G401 (cell line): ENCODE data around the gene KIF1A. TPM values are rescaled to one million over a fixed set of nuclear protein-coding genes. Genes with fewer than 3 reads are reported as not detected.

ENCODE experiments used
- DNase-seq: peaks from one replicate; pipeline ENCODE4 v3.0.0-alpha.2; 2015; ENCODE audit warnings: low spot score
- in situ Hi-C: cut with HindIII; loops from 2 replicates; pipeline ENCODE4 v1.10.0; 2016; ENCODE audit warnings: low sequenced_read_pairs, mixed read lengths
- total RNA-seq: library from RNA; depleted of rRNA; stranded (reverse); fragments of >200 nt; shearing (Covaris generic); gene quantifications from 2 replicates; pipeline ENCODE4 v1.2.3, GENCODE V29; 2014

The KIF1A gene
- total RNA-seq, 1 experiment from 2014 or later: 24.9 TPM

GRCh38 chr2:240730501-240731177 lies 89.4 kb downstream of the KIF1A start:
- in situ Hi-C loops: no loop called here
- peak; percentile 37 for DNase-seq

GRCh38 chr2:240728827-240729226 lies 91.2 kb downstream of the KIF1A start:
- in situ Hi-C loops: no loop called here

GRCh38 chr2:240728361-240728760 lies 91.7 kb downstream of the KIF1A start:
- no peak for DNase-seq
- in situ Hi-C loops: no loop called here

More at GRCh38 chr2:240728827-240729226, 91.2 kb downstream of the KIF1A start:
- DNase-seq: no peak

- in situ Hi-C loops: no loop called here
- no peak for DNase-seq
These were observed 92.1 kb downstream of the KIF1A start for GRCh38 chr2:240727913-240728312.

GRCh38 chr2:240727439-240727838 lies 92.6 kb downstream of the KIF1A start:
- DNase-seq: no peak
- in situ Hi-C loops: no loop called here

- DNase-seq: no peak
- in situ Hi-C loops: no loop called here
These were observed 93.1 kb downstream of the KIF1A start for GRCh38 chr2:240726876-240727275.

- no peak for DNase-seq
- in situ Hi-C loops: no loop called here
These were observed 94.3 kb downstream of the KIF1A start for GRCh38 chr2:240725671-240726070.

GRCh38 chr2:240725266-240725665 lies 94.8 kb downstream of the KIF1A start:
- in situ Hi-C loops: no loop called here

GRCh38 chr2:240724431-240724830 lies 95.6 kb downstream of the KIF1A start:
- in situ Hi-C loops: no loop called here
- DNase-seq: no peak

More at GRCh38 chr2:240725266-240725665, 94.8 kb downstream of the KIF1A start:
- no peak for DNase-seq

- in situ Hi-C loops: no loop called here
These were observed 96.2 kb downstream of the KIF1A start for GRCh38 chr2:240723851-240724250.

GRCh38 chr2:240722796-240723735 lies 97.0 kb downstream of the KIF1A start:
- no peak for DNase-seq
- in situ Hi-C loops: no loop called here

More at GRCh38 chr2:240723851-240724250, 96.2 kb downstream of the KIF1A start:
- DNase-seq: no peak

- no peak for DNase-seq
- in situ Hi-C loops: no loop called here
These were observed 97.6 kb downstream of the KIF1A start for GRCh38 chr2:240722376-240722775.

GRCh38 chr2:240721596-240722180 lies 98.3 kb downstream of the KIF1A start:
- DNase-seq: no peak
- in situ Hi-C loops: no loop called here

- DNase-seq: no peak
- in situ Hi-C loops: no loop called here
These were observed 99.1 kb downstream of the KIF1A start for GRCh38 chr2:240720686-240721595.

GRCh38 chr2:240719676-240720545 lies 100.1 kb downstream of the KIF1A start:
- DNase-seq: no peak
- in situ Hi-C loops: no loop called here

- no peak for DNase-seq
- in situ Hi-C loops: no loop called here
These were observed 101.0 kb downstream of the KIF1A start for GRCh38 chr2:240718896-240719490.

- no peak for DNase-seq
- in situ Hi-C loops: no loop called here
These were observed 102.1 kb downstream of the KIF1A start for GRCh38 chr2:240717681-240718581.
